Fibroblast of mammary gland (primary cell): ENCODE measurements around the gene DOK6.
"Not testable (repeated sequence)": the region's sequence is repeated elsewhere in the genome, so short reads cannot be mapped to it uniquely, and the experiment has no call there.

Experiments used
- DNase-seq: peaks from one replicate; pipeline ENCODE4 v3.0.0-alpha.2; 2010; ENCODE audit warnings: low read depth
- H3K4me3 ChIP-seq: 2 replicates; pipeline ENCODE4 v1.5.1; 2011; ENCODE audit warnings: low read depth, mild to moderate bottlenecking, low read length, moderate library complexity; ENCODE audit not compliant: control insufficient read depth
- TF ChIP-seq, protein P1 (sequence below): conservative IDR thresholded peaks from 2 replicates; pipeline ENCODE4 v1.5.1; 2011; ENCODE audit warnings: low read depth, low read length, inconsistent platforms; ENCODE audit not compliant: control insufficient read depth, insufficient read depth

The DOK6 gene

DNA sequence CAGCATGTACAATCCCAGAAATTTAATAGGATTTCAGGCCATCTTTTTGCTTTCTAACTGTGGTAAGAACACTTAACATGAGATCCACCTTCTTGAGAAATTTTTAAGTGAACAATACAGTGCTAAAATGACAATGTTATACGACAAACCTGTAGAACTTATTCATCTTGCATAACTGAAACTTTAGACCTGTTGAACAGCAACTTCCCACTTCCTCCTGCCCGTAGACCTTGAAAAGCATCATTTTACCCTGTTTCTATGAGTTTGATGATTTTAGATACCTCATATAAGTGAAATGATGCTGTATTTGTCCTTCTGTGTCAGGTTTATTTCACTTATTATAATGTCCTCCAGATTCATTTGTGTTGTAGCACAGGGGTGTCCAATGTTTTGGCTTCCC, 418.8 kb downstream of the DOK6 start:
- H3K4me3 ChIP-seq: no peak overlapping the region
- TF ChIP-seq, protein P1, sequence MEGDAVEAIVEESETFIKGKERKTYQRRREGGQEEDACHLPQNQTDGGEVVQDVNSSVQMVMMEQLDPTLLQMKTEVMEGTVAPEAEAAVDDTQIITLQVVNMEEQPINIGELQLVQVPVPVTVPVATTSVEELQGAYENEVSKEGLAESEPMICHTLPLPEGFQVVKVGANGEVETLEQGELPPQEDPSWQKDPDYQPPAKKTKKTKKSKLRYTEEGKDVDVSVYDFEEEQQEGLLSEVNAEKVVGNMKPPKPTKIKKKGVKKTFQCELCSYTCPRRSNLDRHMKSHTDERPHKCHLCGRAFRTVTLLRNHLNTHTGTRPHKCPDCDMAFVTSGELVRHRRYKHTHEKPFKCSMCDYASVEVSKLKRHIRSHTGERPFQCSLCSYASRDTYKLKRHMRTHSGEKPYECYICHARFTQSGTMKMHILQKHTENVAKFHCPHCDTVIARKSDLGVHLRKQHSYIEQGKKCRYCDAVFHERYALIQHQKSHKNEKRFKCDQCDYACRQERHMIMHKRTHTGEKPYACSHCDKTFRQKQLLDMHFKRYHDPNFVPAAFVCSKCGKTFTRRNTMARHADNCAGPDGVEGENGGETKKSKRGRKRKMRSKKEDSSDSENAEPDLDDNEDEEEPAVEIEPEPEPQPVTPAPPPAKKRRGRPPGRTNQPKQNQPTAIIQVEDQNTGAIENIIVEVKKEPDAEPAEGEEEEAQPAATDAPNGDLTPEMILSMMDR: no peak
- no peak for DNase-seq

DNA sequence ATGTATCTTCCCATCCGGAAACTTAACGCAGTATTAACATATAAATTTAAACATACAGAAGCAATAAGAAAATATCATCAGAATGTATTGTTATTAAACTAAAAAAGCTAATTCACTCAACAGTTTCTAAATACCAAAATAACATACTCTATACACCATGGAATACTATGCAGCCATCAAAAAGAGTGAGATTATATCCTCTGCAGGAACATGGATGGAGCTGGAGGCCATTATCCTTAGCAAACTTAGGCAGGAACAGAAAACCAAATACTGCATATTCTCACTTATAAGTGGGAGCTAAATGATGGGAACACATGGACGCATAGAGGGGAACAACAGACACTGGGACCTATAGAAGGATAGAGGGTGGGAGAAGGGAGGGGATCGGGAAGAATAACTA, 419.9 kb downstream of the DOK6 start:
- no peak for DNase-seq
- H3K4me3 ChIP-seq: no peak overlapping the region
- TF ChIP-seq, protein P1: no peak

DNA sequence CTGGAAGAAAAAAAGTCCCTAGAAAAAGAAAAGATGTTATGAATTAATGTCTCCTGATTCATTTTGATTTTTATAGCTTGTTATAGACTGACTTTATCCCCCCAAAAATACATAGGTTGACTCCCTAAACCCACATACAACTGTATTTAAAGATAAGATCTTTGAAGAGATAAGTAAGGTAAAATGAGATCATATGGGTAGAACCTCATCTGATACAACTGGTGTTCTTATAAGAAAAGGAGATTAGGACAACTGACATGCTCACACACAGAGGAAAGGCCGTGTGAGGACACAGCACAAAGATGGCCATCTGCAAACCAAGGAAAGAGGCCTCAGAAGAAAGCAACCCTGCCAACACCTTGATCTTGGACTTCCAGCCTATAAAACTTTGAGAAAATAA, 429.5 kb downstream of the DOK6 start:
- TF ChIP-seq, protein P1: no peak
- DNase-seq: no peak
- H3K4me3 ChIP-seq: no peak overlapping the region

DNA sequence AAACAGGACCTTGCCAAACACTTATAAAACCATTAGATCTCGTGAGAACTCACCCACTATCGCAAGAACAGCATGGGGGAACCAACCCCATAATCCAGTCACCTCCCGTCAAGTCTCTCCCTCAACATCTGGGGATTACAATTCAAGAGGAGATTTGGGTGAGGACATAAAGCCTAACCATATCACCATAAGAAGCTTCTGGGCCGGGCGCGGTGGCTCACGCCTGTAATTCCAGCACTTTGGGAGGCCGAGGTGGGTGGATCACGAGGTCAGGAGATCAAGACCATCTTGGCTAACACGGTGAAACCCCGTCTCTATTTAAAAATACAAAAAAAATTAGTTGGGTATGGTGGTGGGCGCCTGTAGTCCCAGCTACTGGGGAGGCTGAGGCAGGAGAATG, 434.3 kb downstream of the DOK6 start:
- not testable (repeated sequence) for DNase-seq, H3K4me3 ChIP-seq

DNA sequence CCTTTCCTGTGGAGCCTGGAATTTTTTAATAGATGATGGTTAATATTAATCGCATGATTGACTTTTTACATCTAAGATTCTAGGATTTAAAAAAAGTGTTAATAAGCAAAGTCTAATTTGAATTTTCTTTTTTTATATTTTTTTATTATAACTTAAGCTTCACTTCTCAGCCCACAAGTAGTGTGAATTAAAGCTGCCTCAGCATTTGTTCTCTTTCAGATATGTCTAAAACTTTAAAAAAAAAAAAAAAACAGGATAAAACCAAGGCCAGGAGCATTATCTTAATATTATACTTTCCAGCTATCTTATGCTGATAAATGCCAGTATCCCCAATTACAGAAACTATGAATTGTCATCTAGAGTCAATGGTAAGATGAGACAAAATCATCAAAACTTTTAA, 437.3 kb downstream of the DOK6 start:
- DNase-seq: no peak
- TF ChIP-seq, protein P1: no peak
- no peak overlapping the region for H3K4me3 ChIP-seq

DNA sequence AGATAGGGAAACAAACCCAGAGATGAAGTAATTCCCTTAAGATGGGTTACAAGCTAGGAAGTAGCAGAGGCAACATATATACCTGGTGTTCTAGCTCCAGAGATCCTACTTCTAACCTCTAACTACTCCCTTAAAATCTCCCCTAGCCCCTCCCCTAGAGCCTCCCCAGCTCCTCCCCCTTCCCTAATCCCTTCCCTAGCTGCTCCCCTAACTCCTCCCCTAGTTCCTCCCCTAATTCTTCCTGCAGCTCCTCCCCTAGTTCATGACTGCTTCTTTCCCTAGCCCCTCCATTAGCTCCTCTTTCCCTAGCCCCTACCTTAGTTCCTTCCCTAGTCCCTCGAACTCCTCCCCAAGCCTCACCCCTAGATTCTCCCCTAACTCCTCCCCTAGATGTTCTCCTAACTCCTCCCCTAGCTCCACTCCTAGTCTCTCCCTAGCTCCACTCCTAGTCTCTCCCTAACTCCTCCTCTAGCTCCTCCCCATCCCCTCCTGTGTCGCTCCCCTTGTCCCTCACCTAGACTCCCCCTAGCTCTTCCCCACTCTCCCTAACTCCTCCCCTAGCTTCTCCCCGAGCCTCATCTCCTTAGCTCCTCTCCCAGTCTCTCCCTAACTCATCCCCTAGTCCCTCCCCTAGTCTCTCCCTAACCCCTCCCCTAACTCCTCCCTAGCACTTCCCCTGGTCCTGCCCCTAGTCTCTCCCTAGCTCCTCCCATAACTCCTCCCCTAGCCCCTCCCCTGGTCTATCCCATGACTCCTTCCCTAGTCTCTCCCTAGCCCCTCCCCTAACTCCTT, 438.1 kb downstream of the DOK6 start:
- no peak overlapping the region for H3K4me3 ChIP-seq
- peak; percentile 32 for DNase-seq
- TF ChIP-seq, protein P1: no peak

DNA sequence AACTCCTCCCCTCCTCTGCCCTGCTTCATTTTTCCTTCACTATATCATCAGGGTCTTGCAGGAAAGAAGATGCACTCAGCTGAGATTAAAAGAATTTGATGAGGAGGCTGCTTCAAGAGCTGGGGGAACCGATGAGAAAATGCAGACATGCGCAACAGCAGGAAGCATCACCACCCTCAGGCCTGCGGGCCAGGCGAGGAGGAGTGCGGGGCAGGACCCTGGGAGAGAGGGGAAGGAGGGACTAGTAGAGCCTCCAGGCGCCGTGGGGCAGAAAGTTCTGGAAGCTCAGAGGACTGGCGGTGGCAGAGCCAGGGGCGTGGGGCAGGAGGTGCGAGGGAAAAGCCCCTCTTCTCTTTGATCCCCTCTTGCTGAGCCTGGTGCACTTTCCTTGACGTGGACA, 438.8 kb downstream of the DOK6 start:
- TF ChIP-seq, protein P1: no peak
- H3K4me3 ChIP-seq: no peak overlapping the region
- DNase-seq: no peak
